Ishikawa (cell line): ENCODE results near the gene CPT1B.

Experiments
- EP300 ChIP-seq: IDR thresholded peaks from 2 replicates; pipeline ENCODE4 v1.6.1; 2012; ENCODE audit warnings: borderline replicate concordance
- REST ChIP-seq: IDR thresholded peaks from 2 replicates; pipeline ENCODE4 v1.6.1; 2012; ENCODE audit warnings: low read depth, mild to moderate bottlenecking
- TAF1 ChIP-seq: IDR thresholded peaks from 2 replicates; pipeline ENCODE4 v1.6.1; 2012; ENCODE audit warnings: low read depth, mild to moderate bottlenecking

GRCh38 chr22:50532824-50533796, 45.1 kb downstream of the CPT1B start:
- no peak for TF ChIP-seq EP300
- TF ChIP-seq TAF1: no peak
- TF ChIP-seq REST: no peak
